Stimulated activated CD4-positive, alpha-beta T cell treated with anti-CD3 and anti-CD28 coated beads, Interleukin-1b, Interleukin-23, amount 100 ng/mL, for 1 hour (primary cell): ENCODE results near the gene C14orf93.
A peak's percentile ranks its signal among the peaks of the same experiment; 100 is the strongest.
"Not testable (repeated sequence)": the region's sequence is repeated elsewhere in the genome, so short reads cannot be mapped to it uniquely, and the experiment has no call there.

ENCODE experiments used
- DNase-seq, 2 donors: peaks; one replicate each; pipeline ENCODE4 v3.0.0-alpha.2; 2020; ENCODE audit warnings: low read depth in 2 of 2

The C14orf93 gene

DNA sequence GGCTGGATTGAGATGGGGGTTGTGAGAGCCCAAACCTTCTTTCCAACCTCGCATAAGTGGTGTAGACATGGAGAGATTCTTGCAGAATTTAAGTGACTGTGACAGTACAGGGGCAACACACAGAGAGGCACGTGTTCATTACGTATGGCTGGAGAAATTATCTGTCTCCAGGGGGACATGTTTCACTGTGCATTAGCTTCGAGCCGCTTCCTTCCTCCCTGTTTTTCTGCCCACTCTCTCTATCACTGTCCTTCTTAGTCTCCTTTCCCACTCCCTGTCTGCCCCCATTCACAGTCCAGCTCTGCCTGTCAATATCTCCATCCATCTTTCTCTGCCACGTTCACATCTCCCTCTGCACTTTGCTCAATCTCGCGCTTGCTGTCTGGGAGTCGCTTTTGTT lies 11.5 kb upstream of the C14orf93 start:
- DNase-seq, result no peak

DNA sequence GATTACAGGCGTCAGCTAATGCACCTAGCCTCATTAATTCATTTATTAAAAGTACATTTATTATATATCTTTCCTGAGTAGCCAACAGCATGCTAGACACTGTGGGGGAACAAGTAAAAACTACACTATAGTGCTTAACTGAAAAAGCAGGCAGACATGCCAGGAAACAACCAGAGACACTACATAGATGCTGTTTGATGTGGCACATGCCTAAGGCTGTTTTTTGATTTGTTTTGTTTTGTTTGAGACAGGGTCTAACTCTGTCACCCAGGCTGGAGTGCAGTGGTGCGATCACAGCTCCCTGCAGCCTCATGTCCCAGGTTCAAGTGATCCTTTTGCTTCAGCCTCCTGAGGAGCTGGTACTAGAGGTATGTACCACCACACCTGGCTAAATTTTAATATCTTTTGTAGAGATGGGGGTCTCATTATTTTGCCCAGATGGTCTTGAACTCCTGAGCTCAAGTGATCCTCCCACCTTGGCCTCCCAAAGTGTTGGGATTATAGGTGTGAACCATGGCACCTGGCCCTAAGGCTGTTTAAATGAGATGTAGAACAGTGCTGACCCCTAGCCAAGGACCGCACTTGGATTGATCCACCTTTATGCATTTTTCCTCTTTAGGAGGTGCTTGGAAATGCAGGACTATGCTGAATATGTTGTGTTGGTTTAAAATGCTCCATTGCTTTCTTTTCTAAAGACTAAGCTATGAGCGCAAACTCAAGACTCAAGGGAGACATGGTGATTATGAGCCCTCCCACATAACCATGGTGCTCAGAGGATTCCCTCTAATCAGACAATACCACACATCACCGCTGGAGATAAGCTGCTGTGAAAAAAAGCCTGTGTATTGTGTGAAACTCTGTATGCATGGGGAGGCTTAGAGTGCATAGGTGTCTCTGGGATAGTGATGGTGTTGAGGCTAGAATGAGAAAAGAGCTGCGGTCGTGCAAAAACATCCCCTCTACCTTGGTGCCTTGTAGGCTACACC lies 10.5 kb upstream of the C14orf93 start:
- DNase-seq, result no peak

DNA sequence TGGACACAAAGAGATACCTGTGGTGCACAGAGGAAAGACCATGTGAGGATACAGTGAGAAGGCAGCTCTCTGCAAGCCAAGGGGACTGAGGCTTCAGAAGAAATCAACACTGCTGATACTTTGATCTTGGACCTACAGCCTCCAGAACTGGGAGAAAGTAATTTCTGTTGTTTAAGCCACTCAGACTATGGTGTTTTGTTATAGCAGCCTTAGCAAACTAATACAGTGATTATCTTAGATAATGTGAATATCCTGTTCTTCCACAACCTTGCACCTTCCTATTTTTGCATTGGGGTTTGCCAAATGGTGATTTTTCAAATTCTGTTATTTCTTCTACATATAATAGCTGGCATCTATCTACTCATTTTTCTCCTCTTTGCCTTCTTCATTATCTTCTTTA lies 8.2 kb upstream of the C14orf93 start:
- DNase-seq, result no peak

- no peak for DNase-seq
Observed at GRCh38 chr14:23017091-23017490, 7.1 kb upstream of the C14orf93 start.

DNA sequence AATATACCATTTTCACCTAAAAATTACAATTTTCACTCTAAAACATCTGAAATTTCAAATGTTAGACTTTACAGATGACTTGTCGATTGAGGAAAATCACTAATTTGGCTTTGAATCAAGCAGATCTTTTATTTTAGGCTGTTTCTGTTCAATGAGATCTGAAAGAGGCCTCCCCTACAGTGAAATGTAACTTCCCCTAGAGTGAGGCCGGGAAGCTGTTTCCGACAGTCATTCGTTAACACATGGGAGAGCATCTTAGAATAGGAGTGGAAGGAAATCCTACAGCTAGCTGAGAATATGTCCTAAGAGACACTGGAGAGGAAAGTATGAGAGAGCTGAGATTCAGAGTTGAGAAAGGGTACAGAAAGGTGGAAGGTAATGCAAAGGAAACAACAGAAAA lies 5.7 kb upstream of the C14orf93 start:
- no peak for DNase-seq

GRCh38 chr14:23013749-23014054 lies 3.8 kb upstream of the C14orf93 start:
- not testable (repeated sequence) for DNase-seq

GRCh38 chr14:23013054-23013748 lies 3.3 kb upstream of the C14orf93 start:
- DNase-seq, result no peak

- DNase-seq, result no peak
Observed at GRCh38 chr14:23009483-23009938, 432 bp downstream of the C14orf93 start.

- no peak for DNase-seq
Observed at GRCh38 chr14:23008831-23009230, 1.1 kb downstream of the C14orf93 start.

GRCh38 chr14:23006544-23007419 lies 3.2 kb downstream of the C14orf93 start:
- peak; percentile 87 to 94 for DNase-seq

- no peak for DNase-seq
Observed at GRCh38 chr14:23006188-23006534, 3.8 kb downstream of the C14orf93 start.

DNA sequence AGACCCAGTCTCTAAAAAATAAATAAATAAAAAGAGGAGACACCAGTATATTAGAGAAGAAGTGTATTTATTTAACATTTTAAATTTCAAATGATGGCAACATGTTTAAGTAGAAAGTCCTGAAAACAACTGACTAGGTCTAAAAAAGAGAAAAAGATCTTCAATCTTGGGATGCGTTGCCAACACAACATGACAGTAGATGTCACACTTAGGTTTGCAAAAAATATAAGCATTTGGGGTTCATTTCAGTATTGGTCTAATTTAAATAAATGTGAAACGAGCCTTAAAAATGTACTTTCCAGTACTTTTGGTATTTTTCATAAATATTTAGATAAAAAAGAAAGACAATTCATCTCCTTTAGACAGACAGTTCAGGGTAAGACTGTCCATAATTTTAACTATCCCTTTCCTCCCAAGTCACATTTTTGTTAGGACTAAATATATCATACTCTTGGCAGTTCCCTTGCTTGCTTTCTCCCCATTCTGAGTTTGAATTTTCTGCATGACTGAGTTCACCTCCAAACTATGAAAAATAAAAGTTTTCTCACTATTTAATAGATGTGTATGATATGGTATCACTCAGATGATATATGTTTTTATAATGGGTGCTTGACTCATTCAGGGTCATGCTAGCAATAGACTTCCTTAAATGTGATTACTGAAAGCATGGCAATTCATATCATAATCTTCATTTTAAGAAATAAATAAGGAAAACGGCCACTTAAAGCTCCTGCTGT lies 4.3 kb downstream of the C14orf93 start:
- DNase-seq, result no peak

GRCh38 chr14:23004274-23004673 lies 5.7 kb downstream of the C14orf93 start:
- not testable (repeated sequence) for DNase-seq

GRCh38 chr14:23002592-23002991 lies 7.4 kb downstream of the C14orf93 start:
- no peak for DNase-seq

DNA sequence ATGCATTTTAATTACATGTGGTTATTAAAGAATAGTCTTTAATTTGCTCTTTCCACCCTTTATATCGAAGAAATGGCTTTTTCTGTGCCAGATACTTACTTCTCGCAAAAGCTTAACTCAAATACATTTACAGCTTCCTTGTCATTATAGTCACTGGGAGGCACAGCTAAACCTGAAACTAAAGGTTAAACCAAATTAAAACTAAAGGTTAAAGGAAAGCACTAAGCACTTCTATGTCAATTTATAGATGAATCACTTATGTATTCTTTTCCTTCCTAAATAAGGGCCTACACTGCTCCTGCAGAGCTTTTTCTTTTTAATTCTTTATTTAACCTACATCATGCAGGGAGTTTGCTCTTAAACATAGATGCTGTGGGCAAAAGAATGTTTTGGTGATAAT lies 9.1 kb downstream of the C14orf93 start:
- no peak for DNase-seq

GRCh38 chr14:22998329-22999012 lies 11.5 kb downstream of the C14orf93 start:
- no peak for DNase-seq

DNA sequence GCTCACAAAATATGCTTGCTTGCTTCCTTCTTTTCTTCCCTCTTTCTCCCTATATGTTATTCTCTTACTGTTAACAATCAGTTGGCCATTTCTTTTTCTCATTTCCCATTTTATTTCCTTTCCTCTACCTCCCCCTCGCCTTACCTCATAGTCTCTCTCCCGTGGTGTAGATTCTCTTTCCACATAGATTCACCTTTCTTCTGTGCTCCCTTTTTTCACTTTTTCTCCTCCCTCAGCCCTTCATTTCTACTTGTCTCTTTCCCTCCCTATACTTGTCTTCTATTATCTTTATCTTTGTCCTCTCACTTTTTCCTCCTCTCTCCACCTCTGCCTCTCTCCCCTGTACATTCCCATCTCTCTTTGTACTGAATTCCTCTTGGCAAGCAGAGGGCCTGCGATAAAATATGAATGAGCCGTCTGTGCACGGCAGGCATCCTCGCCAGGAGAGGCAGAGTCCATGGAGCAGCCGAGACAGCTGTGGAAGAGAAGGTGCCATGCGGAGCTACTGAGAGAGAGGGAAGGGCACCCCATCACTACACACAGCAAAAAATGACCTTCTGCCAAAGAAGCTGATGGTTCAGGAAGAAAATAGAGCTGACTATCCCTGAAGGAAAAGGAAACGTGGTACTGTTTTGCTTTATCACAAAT lies 12.1 kb downstream of the C14orf93 start:
- DNase-seq, result no peak

GRCh38 chr14:22996768-22997654 lies 12.9 kb downstream of the C14orf93 start:
- no peak for DNase-seq

DNA sequence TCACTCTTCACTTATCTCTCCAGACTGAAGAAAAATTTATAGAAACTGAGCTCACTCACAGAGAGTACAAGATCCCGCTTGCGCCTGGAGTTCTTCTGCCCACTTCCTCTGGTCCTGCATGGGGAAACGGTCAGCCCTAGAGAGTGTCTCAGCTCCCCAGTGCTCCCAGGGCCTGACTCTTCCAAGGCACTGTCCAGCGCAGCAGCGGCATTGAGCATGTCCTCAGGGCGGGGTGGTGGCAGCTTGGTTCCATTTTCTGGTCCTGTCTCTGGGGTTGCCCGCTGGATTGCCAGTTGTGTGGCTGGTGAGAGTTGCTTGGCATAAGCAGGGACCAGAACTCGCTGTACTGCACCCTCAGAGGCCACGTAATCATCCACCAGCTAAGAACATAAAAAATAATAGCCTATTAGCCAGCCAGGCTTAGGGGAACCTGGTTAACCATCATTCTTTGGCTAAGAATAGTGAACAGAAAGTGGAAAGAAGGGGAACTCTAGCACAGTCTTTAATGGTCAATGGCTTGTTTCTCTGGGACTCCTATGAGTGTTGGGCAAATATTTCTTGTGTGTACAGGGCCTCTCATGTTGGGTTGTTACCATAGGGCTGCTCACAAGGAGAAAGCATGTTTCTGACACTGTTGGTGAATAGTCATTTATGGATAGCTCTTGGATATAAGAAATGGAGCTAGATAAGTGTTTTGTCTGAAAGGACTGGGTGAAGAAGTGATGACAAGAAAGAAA lies 13.9 kb downstream of the C14orf93 start:
- no peak for DNase-seq
